Measurements from ENCODE around the gene ZNF32.
"Not testable (repeated sequence)": the region's sequence is repeated elsewhere in the genome, so short reads cannot be mapped to it uniquely, and the experiment has no call there.

ZNF32 gene

DNA sequence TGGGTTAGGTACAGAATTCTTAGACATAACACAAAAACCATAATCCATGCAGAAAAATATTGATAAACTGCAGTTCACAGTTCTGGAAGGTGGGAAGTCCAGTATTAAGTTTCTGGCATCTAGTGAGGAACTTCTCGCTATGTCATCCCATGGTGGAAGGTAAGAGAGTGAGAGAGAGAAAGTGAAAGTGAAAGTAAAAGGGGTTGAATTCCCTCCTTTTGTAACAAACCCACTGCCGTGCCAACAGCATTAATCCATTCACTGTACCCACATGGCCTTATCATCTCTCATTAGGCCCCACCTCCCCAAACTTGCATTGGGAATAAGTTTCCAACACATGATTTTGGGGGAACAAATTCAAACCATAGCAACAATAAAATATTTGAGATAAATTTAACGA lies 25.3 kb downstream of the ZNF32 start:
- peak; percentile 2 for DNase-seq

DNA sequence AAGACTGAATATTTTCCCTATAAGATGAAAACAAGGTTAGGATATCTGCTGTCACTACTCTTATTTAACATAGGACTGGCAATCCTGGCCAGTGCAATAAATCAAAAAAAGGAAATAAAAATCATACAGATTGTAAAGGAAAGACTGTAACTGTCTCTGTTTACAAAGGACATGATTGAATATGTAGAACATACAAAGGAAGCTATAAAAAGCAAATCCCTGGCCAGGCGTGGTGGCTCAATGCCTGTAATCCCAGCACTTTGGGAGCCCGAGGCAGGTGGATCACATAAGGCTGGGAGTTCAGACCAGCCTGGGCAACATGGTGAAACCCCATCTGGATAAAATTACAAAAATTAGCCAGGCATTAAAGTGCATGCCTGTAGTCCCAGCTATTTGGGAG lies 26.6 kb downstream of the ZNF32 start:
- DNase-seq, result no peak

DNA sequence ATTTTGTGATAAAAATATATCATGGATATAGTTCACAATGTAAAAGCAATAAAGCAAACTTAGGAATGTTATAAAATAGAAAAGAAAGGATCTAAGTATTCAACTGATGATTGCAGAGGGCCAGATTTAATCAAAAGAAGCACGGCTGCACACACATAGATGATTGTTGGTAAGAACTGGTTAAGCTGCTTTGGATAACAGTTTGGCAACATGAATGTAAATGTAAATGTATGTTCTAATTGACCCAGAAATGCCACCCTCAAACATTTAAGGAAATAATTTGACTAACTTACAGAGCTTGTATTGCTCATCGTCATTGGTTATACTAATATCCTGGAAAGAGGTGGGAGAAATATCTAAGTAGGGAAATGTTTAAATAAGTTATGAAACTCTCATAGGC lies 29.3 kb downstream of the ZNF32 start:
- no peak for DNase-seq

DNA sequence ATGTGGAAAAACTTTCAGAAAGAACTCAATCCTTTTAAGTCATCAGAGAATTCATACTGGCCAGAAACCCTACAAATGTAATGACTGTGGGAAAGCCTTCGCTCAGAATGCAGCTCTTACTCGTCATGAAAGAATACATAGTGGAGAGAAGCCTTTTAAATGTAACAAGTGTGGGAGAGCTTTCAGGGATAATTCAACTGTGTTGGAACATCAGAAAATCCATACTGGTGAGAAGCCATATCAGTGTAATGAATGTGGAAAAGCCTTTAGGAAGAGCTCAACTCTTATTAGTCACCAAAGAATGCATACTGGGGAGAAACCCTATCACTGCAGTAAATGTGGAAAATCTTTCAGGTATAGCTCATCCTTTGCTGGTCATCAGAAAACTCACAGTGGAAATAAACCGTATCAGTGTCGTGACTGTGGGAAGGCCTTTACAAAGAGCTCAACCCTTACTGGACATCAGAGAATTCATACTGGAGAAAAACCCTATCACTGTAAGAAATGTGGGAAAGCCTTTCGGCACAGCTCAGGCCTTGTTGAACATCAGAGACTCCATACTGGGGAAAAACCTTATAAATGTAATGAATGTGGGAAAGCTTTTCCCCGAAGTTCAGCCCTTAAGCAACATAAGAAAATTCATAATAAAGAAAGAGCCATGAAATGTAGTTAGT lies 31.8 kb downstream of the ZNF32 start:
- DNase-seq, result no peak

DNA sequence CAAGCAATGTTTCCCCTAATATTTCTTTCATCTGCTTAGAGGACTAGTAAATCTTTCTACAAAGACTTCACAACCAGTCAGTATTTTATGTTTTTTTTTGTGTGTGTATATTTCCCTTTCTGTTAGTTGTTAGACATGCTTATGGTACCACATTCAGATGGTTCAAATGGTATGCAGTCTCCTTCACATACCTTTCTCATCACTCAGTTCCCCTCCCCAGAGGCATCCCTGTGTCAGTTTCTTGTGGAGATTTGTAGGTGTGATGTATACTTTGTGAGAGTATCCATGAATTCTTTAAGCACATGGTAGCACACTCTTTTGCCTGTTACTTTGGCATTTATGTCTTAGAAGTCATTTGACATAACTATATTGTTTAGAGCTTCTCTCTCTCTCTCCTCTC lies 38.0 kb downstream of the ZNF32 start:
- DNase-seq, result no peak

DNA sequence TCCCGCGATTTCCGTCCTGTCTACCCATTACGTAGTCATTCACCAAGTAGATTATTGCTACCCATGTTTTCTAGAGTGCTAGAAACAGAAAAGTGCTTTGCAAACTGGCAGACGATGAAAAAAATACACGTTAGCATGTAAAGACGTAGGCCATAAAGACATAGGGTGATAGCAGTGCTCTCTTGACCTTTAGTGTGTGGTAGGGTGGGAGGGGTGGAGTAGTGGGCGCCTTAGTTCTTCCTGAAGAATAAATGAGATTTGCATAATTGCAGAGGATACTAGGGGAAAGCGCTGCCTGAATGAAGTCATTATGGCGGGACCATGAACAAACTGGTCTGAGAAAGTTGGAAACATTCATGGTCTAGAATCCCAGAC lies 41.5 kb downstream of the ZNF32 start:
- no peak for DNase-seq

DNA sequence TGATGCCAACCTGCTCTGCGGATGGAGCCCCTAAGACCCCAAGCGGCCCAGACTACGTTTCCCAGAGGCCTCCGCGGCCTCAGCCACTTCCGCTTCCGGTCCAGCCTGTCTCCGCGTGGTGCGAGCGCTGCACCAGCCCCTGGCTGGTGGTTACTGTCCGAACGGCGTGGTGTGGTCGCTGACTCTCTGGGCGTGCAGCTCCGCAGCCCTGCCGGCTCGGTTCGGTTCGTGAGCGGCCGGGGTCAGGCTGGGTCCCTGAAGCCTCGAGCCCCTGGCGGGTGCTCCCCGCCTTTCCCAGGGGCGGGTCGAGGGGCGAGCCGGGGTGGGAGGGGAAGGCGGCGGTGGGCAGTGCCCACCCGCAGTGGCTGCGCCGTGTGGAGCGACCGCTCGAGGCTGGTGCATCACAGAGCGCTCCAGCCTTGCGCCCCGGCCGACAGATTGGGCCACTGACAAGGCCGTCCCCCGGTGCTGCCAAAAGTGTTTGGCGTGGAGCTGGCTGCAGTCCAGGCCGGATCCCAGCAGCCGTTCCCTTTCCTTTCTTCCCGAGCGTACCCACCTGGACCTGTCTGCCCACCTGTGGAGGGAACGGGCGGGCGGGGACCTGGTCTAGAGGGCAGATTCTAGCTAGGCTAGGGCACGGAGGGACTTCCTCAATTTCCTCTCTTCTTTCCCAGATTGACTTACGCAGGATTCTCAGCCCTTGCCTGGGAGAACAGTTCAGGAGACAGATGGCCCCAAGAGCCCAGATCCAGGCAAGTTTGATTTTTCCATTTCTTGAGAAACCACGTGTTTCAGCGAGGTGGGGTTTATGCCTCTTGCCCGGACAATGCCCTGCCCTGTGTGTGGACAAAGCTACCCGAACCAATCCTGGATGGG lies 42.1 kb downstream of the ZNF32 start, which contains the start of gene ZNF485:
Gene ZNF485 (plus strand): TSS at position 116 of the 876 bp plus-strand sequence. CDS start 613 bp downstream, at position 729.
- DNase-seq, result peak; percentile 62

DNA sequence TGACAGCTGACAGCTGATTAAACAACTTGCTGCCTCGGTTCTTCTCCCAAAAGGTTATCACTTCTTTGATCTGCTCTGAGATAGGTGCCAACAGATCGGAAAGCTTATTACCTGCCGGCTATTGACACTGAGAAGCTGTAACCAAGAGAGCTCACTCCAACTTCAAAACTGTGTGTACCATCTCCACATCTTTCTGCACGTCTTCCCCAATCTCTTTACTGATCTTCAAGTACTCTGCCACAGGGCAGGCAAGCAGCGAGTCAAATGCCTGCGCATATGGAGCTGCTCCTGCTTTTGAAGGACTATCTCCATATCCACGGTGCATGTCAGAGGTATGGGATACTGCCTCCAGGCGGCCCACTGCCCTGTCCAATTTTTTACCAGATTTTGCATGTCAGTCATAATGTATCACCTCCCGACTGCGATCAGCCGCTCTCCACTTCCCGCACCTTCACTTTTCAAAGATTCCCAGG lies 42.8 kb downstream of the ZNF32 start:
- DNase-seq, result no peak

DNA sequence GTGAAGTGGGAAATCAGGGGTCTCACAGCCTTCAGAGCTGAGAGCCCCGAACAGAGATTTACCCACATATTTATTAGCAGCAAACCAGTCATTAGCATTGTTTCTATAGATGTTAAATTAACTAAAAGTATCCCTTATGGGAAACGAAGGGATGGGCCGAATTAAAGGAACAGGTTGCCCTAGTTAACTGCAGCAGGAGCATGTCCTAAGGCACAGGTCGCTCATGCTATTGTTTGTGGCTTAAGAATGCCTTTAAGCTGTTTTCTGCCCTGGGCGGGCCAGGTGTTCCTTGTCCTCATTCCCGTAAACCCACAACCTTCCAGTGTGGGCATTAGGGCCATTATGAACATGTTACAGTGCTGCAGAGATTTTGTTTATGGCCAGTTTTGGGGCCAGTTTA lies 47.1 kb downstream of the ZNF32 start:
- DNase-seq, result not testable (repeated sequence)

DNA sequence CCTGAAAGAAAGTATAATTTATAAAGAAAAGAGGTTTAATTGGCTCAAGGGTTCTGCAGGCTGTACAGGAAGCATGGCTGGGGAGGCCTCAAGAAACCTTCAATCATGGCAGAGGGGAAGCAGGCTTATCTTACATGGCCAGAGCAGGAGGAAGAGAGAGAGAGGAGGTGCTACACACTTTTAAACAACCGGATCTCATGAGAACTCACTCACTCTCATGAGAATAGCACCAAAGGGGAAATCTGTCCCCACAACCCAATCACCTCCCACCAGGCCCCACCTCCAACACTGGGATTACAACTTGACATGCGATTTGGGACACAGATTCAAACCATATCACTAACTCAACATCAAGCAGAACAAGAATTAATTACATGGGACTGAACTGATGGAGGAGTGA lies 49.3 kb downstream of the ZNF32 start:
- no peak for DNase-seq

DNA sequence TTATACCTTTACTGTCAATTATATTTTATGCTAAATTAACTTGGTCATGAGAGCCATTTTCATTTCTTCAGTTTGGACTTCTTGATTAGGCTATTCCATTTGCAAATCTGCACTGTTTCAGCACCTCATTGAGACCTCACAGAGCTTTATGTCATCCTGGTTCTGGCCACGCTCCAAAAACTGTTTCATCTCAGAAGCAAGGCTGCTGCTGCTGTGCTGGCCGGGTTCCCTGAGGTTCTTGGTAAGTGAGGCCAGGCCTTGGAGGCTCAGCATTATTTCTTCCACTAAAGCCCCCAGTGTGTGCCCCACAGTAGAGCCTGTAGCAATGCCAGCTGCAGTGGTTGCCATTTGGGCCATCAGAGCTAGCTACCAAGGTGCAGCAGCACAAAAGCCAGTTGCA lies 50.2 kb downstream of the ZNF32 start:
- no peak for DNase-seq

DNA sequence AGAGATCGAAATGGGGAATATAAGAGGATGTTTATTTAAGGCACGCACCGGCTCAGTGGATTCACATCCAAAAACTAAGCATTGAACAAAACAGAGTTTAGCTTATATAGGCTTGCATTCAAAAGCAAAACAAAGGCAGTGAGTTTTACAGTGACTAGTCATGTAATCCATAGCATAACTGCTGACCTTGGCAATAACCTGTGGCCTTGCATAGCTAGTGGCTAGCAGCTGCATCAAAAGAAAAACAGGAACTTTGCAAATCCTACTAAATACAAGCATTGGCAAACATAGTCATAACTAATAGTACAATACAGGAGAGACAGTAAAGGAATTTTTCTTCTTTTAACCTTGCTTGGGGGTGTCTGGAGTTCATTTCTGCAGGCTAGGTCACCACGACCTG lies 52.1 kb downstream of the ZNF32 start:
- no peak for DNase-seq

DNA sequence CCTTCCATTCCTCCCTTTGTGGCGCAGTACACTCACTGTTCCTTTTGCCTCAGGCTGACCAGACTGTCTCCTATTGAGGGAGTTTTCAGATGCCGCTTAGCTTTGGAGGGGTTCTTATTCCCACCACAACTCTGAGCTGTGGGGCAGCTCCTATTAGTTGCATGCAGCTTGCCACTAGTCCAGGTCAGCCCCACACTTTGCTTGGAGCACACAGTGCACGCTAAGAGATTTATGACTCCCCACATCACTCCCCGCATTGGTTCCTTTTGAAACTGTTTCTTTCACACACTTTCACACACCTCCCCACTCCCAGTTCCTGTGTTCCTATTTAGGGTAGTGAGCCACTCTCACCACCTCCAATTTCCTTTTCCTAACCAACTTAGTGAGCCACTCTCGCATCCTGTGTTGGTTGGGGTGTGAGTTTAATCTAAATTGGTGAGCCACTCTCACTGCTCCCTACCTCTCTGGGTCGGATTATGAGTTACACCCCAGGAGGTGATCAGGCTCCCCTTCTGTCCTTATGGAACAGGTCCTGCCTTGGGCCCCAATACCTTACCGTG lies 52.9 kb downstream of the ZNF32 start:
- no peak for DNase-seq

DNA sequence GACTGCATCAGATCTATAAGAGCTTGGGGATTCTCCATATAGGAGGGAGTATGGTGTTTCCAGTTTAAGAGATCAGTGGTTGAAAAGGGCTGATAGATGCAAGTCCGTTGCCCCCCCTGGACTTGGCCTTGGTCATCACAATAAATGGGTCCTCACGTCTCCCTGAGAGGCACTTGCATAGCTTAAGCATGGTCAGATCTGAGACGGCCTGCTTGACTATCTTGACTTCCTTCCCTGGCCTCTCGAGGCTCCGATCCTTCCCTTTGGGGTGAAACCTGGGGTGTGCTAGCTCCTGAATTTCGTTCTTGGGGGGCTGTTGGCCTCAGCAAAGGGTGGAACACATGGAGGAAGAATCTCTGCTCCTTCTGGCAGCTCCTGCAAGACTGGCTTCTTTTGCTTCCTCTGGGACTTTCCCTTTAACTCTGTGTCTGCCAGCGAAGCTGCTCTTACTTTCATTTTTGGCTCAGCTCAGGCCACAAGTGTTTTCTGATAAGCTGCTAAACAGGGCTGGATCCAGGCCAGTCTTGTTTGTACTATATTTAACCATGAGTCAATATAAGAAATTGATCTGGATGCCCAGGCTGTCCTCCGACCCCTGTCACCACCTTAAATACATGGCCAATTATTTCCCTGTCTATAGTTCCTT lies 53.6 kb downstream of the ZNF32 start:
- DNase-seq, result no peak
